Measurements from ENCODE around the gene SMARCA2.

DNA sequence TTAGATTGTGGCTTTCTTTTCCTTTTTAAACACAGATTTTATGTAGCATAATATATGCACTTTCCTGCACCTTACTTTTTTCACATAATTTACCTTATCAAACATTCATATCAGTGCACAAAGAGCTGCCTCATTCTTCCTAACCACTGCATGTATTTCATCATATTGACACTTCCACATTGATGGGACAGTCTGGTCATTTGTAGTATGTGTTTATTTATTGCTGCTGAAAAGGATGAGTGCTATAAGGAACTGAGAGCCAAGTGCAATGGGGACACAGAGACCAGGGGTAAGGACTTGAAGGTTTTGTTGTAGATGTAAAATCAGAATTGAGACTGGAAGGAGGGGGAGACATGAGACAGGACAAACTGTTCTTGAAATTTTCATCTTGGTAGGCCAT is 193.8 kb downstream of the SMARCA2 start:
- TF ChIP-seq TAF1 (IDR thresholded peaks at IDR 0.05; ENCODE audit: borderline replicate concordance, low read depth, low read length) (no peak), CTCF (IDR thresholded peaks at IDR 0.05 in 2 of 3, conservative IDR thresholded peaks at IDR 0.05 in 1 of 3; ENCODE audit: control insufficient read depth in 2 of 3, extremely low read depth in 1 of 3, insufficient read depth in 1 of 3, low read depth in 3 of 3, low read length in 3 of 3) (no peak), POLR2A (IDR thresholded peaks at IDR 0.05; ENCODE audit: low read depth, low read length) (no peak), ZNF274 (IDR thresholded peaks at IDR 0.05; ENCODE audit: insufficient read depth, insufficient read length) (no peak)
- TF ChIP-seq, protein P1, sequence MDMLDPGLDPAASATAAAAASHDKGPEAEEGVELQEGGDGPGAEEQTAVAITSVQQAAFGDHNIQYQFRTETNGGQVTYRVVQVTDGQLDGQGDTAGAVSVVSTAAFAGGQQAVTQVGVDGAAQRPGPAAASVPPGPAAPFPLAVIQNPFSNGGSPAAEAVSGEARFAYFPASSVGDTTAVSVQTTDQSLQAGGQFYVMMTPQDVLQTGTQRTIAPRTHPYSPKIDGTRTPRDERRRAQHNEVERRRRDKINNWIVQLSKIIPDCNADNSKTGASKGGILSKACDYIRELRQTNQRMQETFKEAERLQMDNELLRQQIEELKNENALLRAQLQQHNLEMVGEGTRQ (IDR thresholded peaks at IDR 0.05; ENCODE audit: borderline replicate concordance, low read depth, low read length): no peak

Data from GM12878 (cell line).